ENCODE data around the gene SLC5A7. TPM values are rescaled to one million over a fixed set of nuclear protein-coding genes. Genes with fewer than 3 reads are reported as not detected.
A peak's percentile ranks its signal among the peaks of the same experiment; 100 is the strongest.

The SLC5A7 gene
- total RNA-seq: 1.7 TPM

- DNase-seq (ENCODE audit: extremely low spot score in 2 of 2): no peak
- intact Hi-C loops (cut with DNase I): no loop called here
- no peaks in the 10 kb centered on the region for H3K9me3 ChIP-seq
- peaks cover 8% of the 10 kb centered on the region for H3K4me1 ChIP-seq
- H3K36me3 ChIP-seq: no peaks in the 10 kb centered on the region
- no peak within 1 kb of the TSS for H3K27ac ChIP-seq
- TF ChIP-seq POLR2A (IDR thresholded peaks at IDR 0.05): no peak
- no peak for TF ChIP-seq CTCF (IDR thresholded peaks at IDR 0.05)
- TF ChIP-seq POLR2AphosphoS5 (IDR thresholded peaks at IDR 0.05; ENCODE audit: insufficient read depth in 1 of 2, low read depth in 1 of 2): no peak
- no peaks in the 10 kb centered on the region for H3K27me3 ChIP-seq
- peak within 1 kb of the TSS in 1 of 2 donors; percentile 4 for H3K4me3 ChIP-seq
Measured at GRCh38 chr2:107986278-107987217, at the start of gene SLC5A7. TSS of gene SLC5A7 (plus strand) at chr2:107986524. CDS start at chr2:107988156, 1,632 bp downstream.

GRCh38 chr2:107961395-107961794, 24.9 kb upstream of the SLC5A7 start:
- DNase-seq (ENCODE audit: extremely low spot score in 2 of 2): no peak
- no peaks in the 10 kb centered on the region for H3K9me3 ChIP-seq
- H3K36me3 ChIP-seq: no peaks in the 10 kb centered on the region
- H3K4me1 ChIP-seq: no peaks in the 10 kb centered on the region
- TF ChIP-seq CTCF (IDR thresholded peaks at IDR 0.05): no peak
- no peak overlapping the region for H3K4me3 ChIP-seq
- intact Hi-C loops (cut with DNase I): no loop called here
- no peaks in the 10 kb centered on the region for H3K27me3 ChIP-seq
- H3K27ac ChIP-seq: no peak overlapping the region

GRCh38 chr2:107964185-107964584, 22.1 kb upstream of the SLC5A7 start:
- Histone ChIP-seq H3K4me3 (no peak overlapping the region), H3K36me3 (no peaks in the 10 kb centered on the region), H3K27me3 (no peaks in the 10 kb centered on the region), H3K27ac (no peak overlapping the region), H3K9me3 (no peaks in the 10 kb centered on the region), H3K4me1 (no peaks in the 10 kb centered on the region)
- TF ChIP-seq CTCF (IDR thresholded peaks at IDR 0.05): no peak
- TF ChIP-seq POLR2A (IDR thresholded peaks at IDR 0.05): no peak
- TF ChIP-seq POLR2AphosphoS5 (IDR thresholded peaks at IDR 0.05; ENCODE audit: insufficient read depth in 1 of 2, low read depth in 1 of 2): no peak
- intact Hi-C loops (cut with DNase I): no loop called here
- DNase-seq (ENCODE audit: extremely low spot score in 2 of 2): no peak

- Histone ChIP-seq H3K27ac (no peak overlapping the region), H3K36me3 (no peaks in the 10 kb centered on the region), H3K9me3 (no peaks in the 10 kb centered on the region), H3K4me3 (no peak overlapping the region), H3K4me1 (peaks cover 8% of the 10 kb centered on the region), H3K27me3 (no peaks in the 10 kb centered on the region)
- intact Hi-C loops (cut with DNase I): no loop called here
- no peak for DNase-seq (ENCODE audit: extremely low spot score in 2 of 2)
- TF ChIP-seq CTCF (IDR thresholded peaks at IDR 0.05) (no peak), POLR2A (IDR thresholded peaks at IDR 0.05) (no peak), POLR2AphosphoS5 (IDR thresholded peaks at IDR 0.05; ENCODE audit: insufficient read depth in 1 of 2, low read depth in 1 of 2) (no peak)
Measured at GRCh38 chr2:107984707-107985106, 1.6 kb upstream of the SLC5A7 start.

GRCh38 chr2:107988108-107988507, 1.8 kb downstream of the SLC5A7 start:
- TF ChIP-seq POLR2A (IDR thresholded peaks at IDR 0.05) (no peak), CTCF (IDR thresholded peaks at IDR 0.05) (no peak), POLR2AphosphoS5 (IDR thresholded peaks at IDR 0.05; ENCODE audit: insufficient read depth in 1 of 2, low read depth in 1 of 2) (no peak)
- intact Hi-C loops (cut with DNase I): no loop called here
- DNase-seq (ENCODE audit: extremely low spot score in 2 of 2): no peak

More at GRCh38 chr2:107988108-107988507, 1.8 kb downstream of the SLC5A7 start:
- Histone ChIP-seq H3K4me3 (no peak overlapping the region), H3K36me3 (no peaks in the 10 kb centered on the region), H3K9me3 (no peaks in the 10 kb centered on the region), H3K27ac (no peak overlapping the region), H3K4me1 (peaks cover 8% of the 10 kb centered on the region), H3K27me3 (no peaks in the 10 kb centered on the region)
